ENCODE measurements around the gene ZKSCAN8.

GRCh38 chr6:28124971-28125353 is 16.7 kb upstream of the ZKSCAN8 start:
- no peak for TF ChIP-seq CTCF (IDR thresholded peaks at IDR 0.05)
- TF ChIP-seq POLR2A (IDR thresholded peaks at IDR 0.05) = no peak
